SK-N-SH (cell line): ENCODE data around the gene SIL1. TPM values are rescaled to one million over a fixed set of nuclear protein-coding genes. Genes with fewer than 3 reads are reported as not detected.

Experiments
- CTCF ChIA-PET: fragments of 300-600, 350-600 bp; formaldehyde crosslinking; extraction: SDS; loops from one replicate; lab custom pipeline; 2021; lab: Yijun Ruan, JAX
- POLR2A ChIA-PET: fragments of 350-600 bp; sonication (Branson Sonifier 250); formaldehyde crosslinking; extraction: SDS; loops from one replicate; lab custom pipeline; 2020; ENCODE audit warnings: antibody characterized with exemption, inconsistent platforms; lab: Yijun Ruan, JAX
- DNase-seq: peaks from one replicate; pipeline ENCODE4 v3.0.0; 2012
- H2AFZ ChIP-seq: fragments of 200-600 bp; sonication (generic); 2 replicates; pipeline ENCODE4 v1.8.1; 2016; ENCODE audit warnings: antibody characterized with exemption, mild to moderate bottlenecking, low read depth
- H3F3A ChIP-seq: fragments of 200-600 bp; sonication (generic); replicated peaks from 2 replicates; pipeline ENCODE3; 2016; ENCODE audit warnings: antibody characterized with exemption, mild to moderate bottlenecking; ENCODE audit not compliant: insufficient read depth
- H3K27ac ChIP-seq, 2 experiments: fragments of 200-500 bp in 1 of 2; fragments of 200-600 bp in 1 of 2; sonication (Bioruptor generic) in 1 of 2; sonication (generic), shearing (Covaris generic) in 1 of 2; 2 replicates each; pipeline versions ENCODE4 v1.5.1 to v1.6.1; 2014 to 2016; ENCODE audit warnings: low read depth in 2 of 2, inconsistent platforms in 1 of 2, low read length in 1 of 2, mild to moderate bottlenecking in 1 of 2, mixed read lengths in 1 of 2
- H3K27me3 ChIP-seq: fragments of 200-600 bp; sonication (generic), shearing (Covaris generic); 2 replicates; pipeline ENCODE4 v1.6.1; 2016; ENCODE audit warnings: mixed run types; ENCODE audit not compliant: insufficient read depth
- H3K36me3 ChIP-seq, 2 experiments: fragments of 200-500 bp in 1 of 2; fragments of 200-600 bp in 1 of 2; sonication (Bioruptor generic) in 1 of 2; sonication (generic) in 1 of 2; replicated peaks in 1 of 2; 2 replicates each; pipeline versions ENCODE3 to v1.5.1; 2014 to 2016; ENCODE audit warnings: low read length in 1 of 2, mild to moderate bottlenecking in 1 of 2; ENCODE audit not compliant: insufficient read depth in 2 of 2, control insufficient read depth in 1 of 2
- H3K4me1 ChIP-seq, 2 experiments: fragments of 200-500 bp in 1 of 2; fragments of 200-600 bp in 1 of 2; sonication (Bioruptor generic) in 1 of 2; sonication (generic), shearing (Covaris generic) in 1 of 2; 2 replicates each; pipeline versions ENCODE4 v1.5.1 to v1.6.1; 2014 to 2016; ENCODE audit warnings: low read depth in 1 of 2, low read length in 1 of 2, mixed run types in 1 of 2; ENCODE audit not compliant: insufficient read depth in 2 of 2, control insufficient read depth in 1 of 2
- H3K4me2 ChIP-seq: fragments of 200-600 bp; sonication (generic), shearing (Covaris generic); 2 replicates; pipeline ENCODE4 v1.6.1; 2017; ENCODE audit warnings: mixed run types
- H3K4me3 ChIP-seq, 2 experiments: fragments of 200-500 bp in 1 of 2; fragments of 200-600 bp in 1 of 2; sonication (Bioruptor generic) in 1 of 2; sonication (generic), shearing (Covaris generic) in 1 of 2; 2 replicates each; pipeline versions ENCODE4 v1.5.1 to v1.8.1; 2014 to 2016; ENCODE audit warnings: low read depth in 2 of 2, inconsistent platforms in 1 of 2, low read length in 1 of 2, mild to moderate bottlenecking in 1 of 2, mixed read lengths in 1 of 2, moderate library complexity in 1 of 2
- H3K79me2 ChIP-seq: fragments of 200-600 bp; sonication (generic); 2 replicates; pipeline ENCODE4 v1.8.1; 2017; ENCODE audit warnings: mild to moderate bottlenecking; ENCODE audit not compliant: insufficient read depth
- H3K9ac ChIP-seq: fragments of 200-600 bp; sonication (generic); 2 replicates; pipeline ENCODE4 v1.6.1; 2017; ENCODE audit warnings: mixed run types
- H3K9me2 ChIP-seq: fragments of 200-600 bp; sonication (generic); 2 replicates; pipeline ENCODE4 v1.6.1; 2017; ENCODE audit warnings: mixed run types
- H3K9me3 ChIP-seq: fragments of 200-600 bp; sonication (generic); 2 replicates; pipeline ENCODE4 v1.6.1; 2017; ENCODE audit warnings: mixed run types, mild to moderate bottlenecking, moderate library complexity
- H4K20me1 ChIP-seq: fragments of 200-600 bp; sonication (generic); 2 replicates; pipeline ENCODE4 v1.6.1; 2017; ENCODE audit warnings: mild to moderate bottlenecking, mixed run types; ENCODE audit not compliant: insufficient read depth
- ELF1 ChIP-seq: IDR thresholded peaks from 2 replicates; pipeline ENCODE4 v1.4.0; 2012
- EP300 ChIP-seq, 2 experiments: IDR thresholded peaks; 2 replicates each; pipeline versions ENCODE4 v1.4.0 to v1.6.1; 2012; ENCODE audit warnings: borderline replicate concordance in 1 of 2, low read depth in 1 of 2, low read length in 1 of 2
- EZH2phosphoT487 ChIP-seq: fragments of 200-600 bp; sonication (generic); IDR thresholded peaks from 2 replicates; pipeline ENCODE4 v1.6.1; 2017; ENCODE audit warnings: low read depth, mixed run types, mild to moderate bottlenecking, antibody characterized with exemption, moderate library complexity, borderline replicate concordance
- FOSL2 ChIP-seq: IDR thresholded peaks from 2 replicates; pipeline ENCODE4 v1.4.0; 2012; ENCODE audit warnings: low read depth, mild to moderate bottlenecking, moderate library complexity, borderline replicate concordance
- FOXM1 ChIP-seq: IDR thresholded peaks from 2 replicates; pipeline ENCODE4 v1.4.0; 2012; ENCODE audit warnings: low read depth, mild to moderate bottlenecking
- GABPA ChIP-seq: IDR thresholded peaks from 2 replicates; pipeline ENCODE4 v1.4.0; 2012; ENCODE audit warnings: low read depth, mild to moderate bottlenecking
- GATA2 ChIP-seq: sonication (generic); formaldehyde crosslinking; IDR thresholded peaks from 2 replicates; pipeline ENCODE4 v1.5.0; 2020; ENCODE audit warnings: mild to moderate bottlenecking, missing genetic modification reagents
- JUND ChIP-seq: IDR thresholded peaks from 2 replicates; pipeline ENCODE4 v1.4.0; 2012
- MXI1 ChIP-seq: IDR thresholded peaks from 2 replicates; pipeline ENCODE4 v1.6.1; 2012; ENCODE audit warnings: mild to moderate bottlenecking, low read depth, low read length, improper control_type of control experiment
- NRF1 ChIP-seq: IDR thresholded peaks from 2 replicates; pipeline ENCODE4 v1.6.1; 2012; ENCODE audit warnings: low read depth, mild to moderate bottlenecking, low read length
- RAD21 ChIP-seq: IDR thresholded peaks from 2 replicates; pipeline ENCODE4 v1.6.1; 2012; ENCODE audit warnings: mild to moderate bottlenecking, low read length
- RCOR1 ChIP-seq: fragments of 150-350 bp; IDR thresholded peaks from 2 replicates; pipeline ENCODE4 v1.6.1; 2017; ENCODE audit warnings: antibody characterized with exemption, low read length
- RXRA ChIP-seq: IDR thresholded peaks from 2 replicates; pipeline ENCODE4 v1.4.0; 2012; ENCODE audit warnings: low read depth, mild to moderate bottlenecking, borderline replicate concordance
- SIN3A ChIP-seq: IDR thresholded peaks from 2 replicates; pipeline ENCODE4 v1.6.1; 2012; ENCODE audit warnings: low read depth, mild to moderate bottlenecking, low read length, moderate library complexity, borderline replicate concordance
- TCF12 ChIP-seq: IDR thresholded peaks from 2 replicates; pipeline ENCODE4 v1.4.0; 2012
- WGBS: methylation state at CpG from one replicate; pipeline ENCODE4 v1.1.6; 2017; ENCODE audit warnings: low lambda C conversion rate; 5-methylcytosine and 5-hydroxymethylcytosine counted together
- polyA plus RNA-seq, 3 experiments: library from polyadenylated mRNA; depleted of rRNA; stranded (reverse); fragments of >200 nt; gene quantifications; 2 replicates each; pipeline ENCODE4 v1.2.3, GENCODE V29; 2012
- TF ChIP-seq, protein P1 (sequence below): fragments of 200-600 bp; sonication (generic); IDR thresholded peaks from 2 replicates; pipeline ENCODE4 v1.6.1; 2017; ENCODE audit warnings: antibody characterized with exemption, mild to moderate bottlenecking, moderate library complexity
- TF ChIP-seq, protein P2 (sequence below): fragments of 150-350 bp; IDR thresholded peaks from 2 replicates; pipeline ENCODE4 v1.6.1; 2016; ENCODE audit warnings: mild to moderate bottlenecking, low read depth, low read length
- TF ChIP-seq, protein P3 (sequence below): IDR thresholded peaks from 2 replicates; pipeline ENCODE4 v1.6.1; 2012; ENCODE audit warnings: mild to moderate bottlenecking, low read depth, low read length, moderate library complexity

The SIL1 gene
- polyA plus RNA-seq, 1 of the 3 experiments (the other 2 are of a cell fraction) = 25.9 TPM

DNA sequence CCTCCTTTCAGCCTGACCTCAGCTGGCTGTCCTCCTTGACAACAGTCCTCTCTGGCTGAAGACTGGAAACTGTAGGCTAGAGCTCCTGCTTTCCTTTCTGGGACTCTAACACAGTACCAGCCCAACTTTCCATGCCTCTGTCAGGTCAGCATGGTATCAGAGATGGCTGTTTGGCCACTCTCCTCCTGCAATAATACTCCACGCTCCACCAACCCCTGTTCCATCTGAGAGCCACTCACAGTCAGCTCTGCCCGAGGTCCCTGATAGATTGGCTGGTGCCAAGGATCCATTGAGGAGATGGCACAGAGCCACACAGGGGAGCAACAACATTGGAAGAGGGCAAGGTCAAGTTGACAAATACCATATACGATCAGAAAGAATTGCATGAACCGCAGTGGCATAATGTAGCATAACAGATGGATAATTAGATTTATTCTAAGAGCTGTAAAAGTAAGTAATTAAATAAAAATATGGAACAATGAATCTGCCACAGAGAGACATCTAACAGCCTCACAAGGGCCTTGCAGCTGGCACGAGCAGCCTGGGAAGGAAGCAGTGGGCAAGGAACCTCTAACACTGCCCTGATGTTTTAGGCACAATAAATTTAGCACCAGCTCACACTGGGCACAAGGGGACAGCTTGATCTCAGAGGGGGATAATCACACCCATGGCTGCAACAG, 228.7 kb downstream of the SIL1 start:
- no peaks in the 10 kb centered on the region for H3K9me2 ChIP-seq
- peak; percentile 54 for DNase-seq
- no peak overlapping the region for H3K4me2 ChIP-seq
- no peaks in the 10 kb centered on the region for H3K9me3 ChIP-seq
- peaks cover 5 to 74% of the 10 kb centered on the region in 2 experiments; a peak in 3 of 4 replicates for H3K4me1 ChIP-seq
- CTCF ChIA-PET = interaction anchor here (1.1 to 3.2 kb wide), 4 partner anchors 15 to 394 kb away, joined by 3 to 11 read pairs (median 4); no protein-coding TSS in a partner anchor
- no peak overlapping the region for H2AFZ ChIP-seq
- H3K79me2 ChIP-seq = no peaks in the 10 kb centered on the region
- no peaks in the 10 kb centered on the region for H3K36me3 ChIP-seq
- no peak overlapping the region for H3K9ac ChIP-seq
- H4K20me1 ChIP-seq = no peaks in the 10 kb centered on the region
- H3F3A ChIP-seq = no peaks in the 10 kb centered on the region
- peak overlapping the region in 1 of 2 experiments; percentile 98; a peak in 2 of 4 replicates for H3K27ac ChIP-seq
- 50% methylated on average over 5 of the region's 5 CpGs for WGBS
- no peaks in the 10 kb centered on the region for H3K27me3 ChIP-seq
- POLR2A ChIA-PET = interaction anchor here (0.7 to 2.6 kb wide), 4 partner anchors 16 to 96 kb away, joined by 3 to 9 read pairs (median 4); no protein-coding TSS in a partner anchor
- TF ChIP-seq RCOR1 (0 out of 2 replicates have a peak, but pooled peaks have one; percentile 48), EP300 (IDR thresholded peaks at IDR 0.05; ENCODE audit: borderline replicate concordance in 1 of 2, low read depth in 1 of 2, low read length in 1 of 2) (peak in 1 of 2 experiments; percentile 80; a peak in 2 of 4 replicates), GATA2 (no peak; the same call in 1 of the 2 replicates), SIN3A (no peak), RAD21 (peak; percentile 6; the same call in 1 of the 2 replicates), MXI1 (peak; percentile 59; the same call in 1 of the 2 replicates)
- no peak overlapping the region for H3K4me3 ChIP-seq

DNA sequence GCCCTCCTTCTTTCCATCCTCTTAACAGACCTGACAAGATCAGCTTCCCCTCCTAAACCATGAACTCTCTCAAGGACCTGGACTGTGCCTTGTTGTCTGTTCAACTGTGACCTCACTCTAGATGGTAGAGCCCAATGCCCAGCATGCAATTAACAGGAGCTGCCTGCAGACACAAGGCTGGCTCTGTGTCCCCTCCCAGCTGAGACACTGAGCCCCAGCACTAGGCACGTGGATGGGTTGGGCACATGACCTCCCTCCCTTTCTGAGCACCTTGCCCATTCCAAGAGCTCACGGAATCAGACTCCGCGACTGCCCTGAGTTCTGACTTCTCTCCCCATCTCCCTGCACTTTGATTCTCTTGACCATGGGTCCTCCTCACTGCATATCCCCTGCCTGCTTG, 229.6 kb downstream of the SIL1 start:
- ChIA-PET POLR2A (interaction anchor here (1.5 to 2.6 kb wide), 2 partner anchors 15 to 18 kb away, joined by 4 to 9 read pairs; no protein-coding TSS in a partner anchor), CTCF (interaction anchor here (0.5 to 3.2 kb wide), 4 partner anchors 14 to 393 kb away, joined by 3 to 11 read pairs (median 6); no protein-coding TSS in a partner anchor)
- H3K27ac ChIP-seq = peak overlapping the region in 1 of 2 experiments; percentile 98; a peak in 2 of 4 replicates
- H3K9ac ChIP-seq = no peak overlapping the region
- no peaks in the 10 kb centered on the region for H3K36me3 ChIP-seq
- no peaks in the 10 kb centered on the region for H4K20me1 ChIP-seq
- peaks cover 7 to 69% of the 10 kb centered on the region in 2 experiments; a peak in 3 of 4 replicates for H3K4me1 ChIP-seq
- no peaks in the 10 kb centered on the region for H3K9me3 ChIP-seq
- TF ChIP-seq EP300 (IDR thresholded peaks at IDR 0.05; ENCODE audit: borderline replicate concordance in 1 of 2, low read depth in 1 of 2, low read length in 1 of 2) = no peak
- no peak for TF ChIP-seq FOXM1
- TF ChIP-seq JUND = no peak
- TF ChIP-seq GABPA = no peak
- no peak for TF ChIP-seq SIN3A
- no peak for TF ChIP-seq FOSL2
- TF ChIP-seq, protein P1, sequence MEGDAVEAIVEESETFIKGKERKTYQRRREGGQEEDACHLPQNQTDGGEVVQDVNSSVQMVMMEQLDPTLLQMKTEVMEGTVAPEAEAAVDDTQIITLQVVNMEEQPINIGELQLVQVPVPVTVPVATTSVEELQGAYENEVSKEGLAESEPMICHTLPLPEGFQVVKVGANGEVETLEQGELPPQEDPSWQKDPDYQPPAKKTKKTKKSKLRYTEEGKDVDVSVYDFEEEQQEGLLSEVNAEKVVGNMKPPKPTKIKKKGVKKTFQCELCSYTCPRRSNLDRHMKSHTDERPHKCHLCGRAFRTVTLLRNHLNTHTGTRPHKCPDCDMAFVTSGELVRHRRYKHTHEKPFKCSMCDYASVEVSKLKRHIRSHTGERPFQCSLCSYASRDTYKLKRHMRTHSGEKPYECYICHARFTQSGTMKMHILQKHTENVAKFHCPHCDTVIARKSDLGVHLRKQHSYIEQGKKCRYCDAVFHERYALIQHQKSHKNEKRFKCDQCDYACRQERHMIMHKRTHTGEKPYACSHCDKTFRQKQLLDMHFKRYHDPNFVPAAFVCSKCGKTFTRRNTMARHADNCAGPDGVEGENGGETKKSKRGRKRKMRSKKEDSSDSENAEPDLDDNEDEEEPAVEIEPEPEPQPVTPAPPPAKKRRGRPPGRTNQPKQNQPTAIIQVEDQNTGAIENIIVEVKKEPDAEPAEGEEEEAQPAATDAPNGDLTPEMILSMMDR = no peak
- no peak for TF ChIP-seq NRF1
- TF ChIP-seq, protein P2, sequence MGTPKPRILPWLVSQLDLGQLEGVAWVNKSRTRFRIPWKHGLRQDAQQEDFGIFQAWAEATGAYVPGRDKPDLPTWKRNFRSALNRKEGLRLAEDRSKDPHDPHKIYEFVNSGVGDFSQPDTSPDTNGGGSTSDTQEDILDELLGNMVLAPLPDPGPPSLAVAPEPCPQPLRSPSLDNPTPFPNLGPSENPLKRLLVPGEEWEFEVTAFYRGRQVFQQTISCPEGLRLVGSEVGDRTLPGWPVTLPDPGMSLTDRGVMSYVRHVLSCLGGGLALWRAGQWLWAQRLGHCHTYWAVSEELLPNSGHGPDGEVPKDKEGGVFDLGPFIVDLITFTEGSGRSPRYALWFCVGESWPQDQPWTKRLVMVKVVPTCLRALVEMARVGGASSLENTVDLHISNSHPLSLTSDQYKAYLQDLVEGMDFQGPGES = no peak
- no peak for TF ChIP-seq ELF1
- no peak for TF ChIP-seq MXI1
- TF ChIP-seq TCF12 = no peak
- TF ChIP-seq RCOR1 = no peak
- TF ChIP-seq GATA2 = no peak
- no peak for TF ChIP-seq RXRA
- TF ChIP-seq EZH2phosphoT487 = no peak
- TF ChIP-seq, protein P3, sequence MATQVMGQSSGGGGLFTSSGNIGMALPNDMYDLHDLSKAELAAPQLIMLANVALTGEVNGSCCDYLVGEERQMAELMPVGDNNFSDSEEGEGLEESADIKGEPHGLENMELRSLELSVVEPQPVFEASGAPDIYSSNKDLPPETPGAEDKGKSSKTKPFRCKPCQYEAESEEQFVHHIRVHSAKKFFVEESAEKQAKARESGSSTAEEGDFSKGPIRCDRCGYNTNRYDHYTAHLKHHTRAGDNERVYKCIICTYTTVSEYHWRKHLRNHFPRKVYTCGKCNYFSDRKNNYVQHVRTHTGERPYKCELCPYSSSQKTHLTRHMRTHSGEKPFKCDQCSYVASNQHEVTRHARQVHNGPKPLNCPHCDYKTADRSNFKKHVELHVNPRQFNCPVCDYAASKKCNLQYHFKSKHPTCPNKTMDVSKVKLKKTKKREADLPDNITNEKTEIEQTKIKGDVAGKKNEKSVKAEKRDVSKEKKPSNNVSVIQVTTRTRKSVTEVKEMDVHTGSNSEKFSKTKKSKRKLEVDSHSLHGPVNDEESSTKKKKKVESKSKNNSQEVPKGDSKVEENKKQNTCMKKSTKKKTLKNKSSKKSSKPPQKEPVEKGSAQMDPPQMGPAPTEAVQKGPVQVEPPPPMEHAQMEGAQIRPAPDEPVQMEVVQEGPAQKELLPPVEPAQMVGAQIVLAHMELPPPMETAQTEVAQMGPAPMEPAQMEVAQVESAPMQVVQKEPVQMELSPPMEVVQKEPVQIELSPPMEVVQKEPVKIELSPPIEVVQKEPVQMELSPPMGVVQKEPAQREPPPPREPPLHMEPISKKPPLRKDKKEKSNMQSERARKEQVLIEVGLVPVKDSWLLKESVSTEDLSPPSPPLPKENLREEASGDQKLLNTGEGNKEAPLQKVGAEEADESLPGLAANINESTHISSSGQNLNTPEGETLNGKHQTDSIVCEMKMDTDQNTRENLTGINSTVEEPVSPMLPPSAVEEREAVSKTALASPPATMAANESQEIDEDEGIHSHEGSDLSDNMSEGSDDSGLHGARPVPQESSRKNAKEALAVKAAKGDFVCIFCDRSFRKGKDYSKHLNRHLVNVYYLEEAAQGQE = no peak
- TF ChIP-seq, all 33 proteins: peak for 0
- no peak overlapping the region for H2AFZ ChIP-seq
- no peaks in the 10 kb centered on the region for H3K9me2 ChIP-seq
- H3F3A ChIP-seq = no peaks in the 10 kb centered on the region
- H3K27me3 ChIP-seq = no peaks in the 10 kb centered on the region
- no peak for DNase-seq
- WGBS = 90% methylated on average over 4 of the region's 4 CpGs
- no peaks in the 10 kb centered on the region for H3K79me2 ChIP-seq
- H3K4me3 ChIP-seq = no peak overlapping the region
- no peak overlapping the region for H3K4me2 ChIP-seq
